ENCODE results near the gene GSTM3.
"Not testable (repeated sequence)": the region's sequence is repeated elsewhere in the genome, so short reads cannot be mapped to it uniquely, and the experiment has no call there.

The GSTM3 gene

DNA sequence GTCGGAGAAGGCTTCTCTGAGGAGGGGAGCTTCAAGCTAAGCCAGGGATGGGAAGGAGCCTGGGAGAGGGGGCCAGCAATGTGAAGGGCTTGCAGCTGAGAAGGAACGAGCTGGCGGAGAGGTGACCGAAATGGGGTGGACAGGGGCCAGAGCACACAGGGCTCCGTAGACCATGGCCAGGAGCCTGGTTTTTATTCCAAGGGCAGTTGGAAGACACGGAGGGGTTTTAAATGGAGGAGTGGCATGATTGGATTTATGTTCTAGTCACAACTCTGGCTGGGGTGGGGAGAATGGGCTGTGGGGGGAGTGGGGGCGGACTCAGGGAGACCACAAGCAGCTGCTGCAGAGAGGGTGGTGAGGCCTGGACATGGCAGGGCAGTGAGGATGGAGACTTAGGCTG lies 28.0 kb upstream of the GSTM3 start:
- Histone ChIP-seq H3K27me3 (ENCODE audit: insufficient read depth, low read depth, severe bottlenecking) (no peaks in the 10 kb centered on the region), H3K27ac (no peak overlapping the region), H3K4me3 (ENCODE audit: low read depth, low read length) (no peak overlapping the region), H3K9me3 (ENCODE audit: severe bottlenecking) (no peaks in the 10 kb centered on the region), H3K36me3 (no peaks in the 10 kb centered on the region)
- TF ChIP-seq, protein P1, sequence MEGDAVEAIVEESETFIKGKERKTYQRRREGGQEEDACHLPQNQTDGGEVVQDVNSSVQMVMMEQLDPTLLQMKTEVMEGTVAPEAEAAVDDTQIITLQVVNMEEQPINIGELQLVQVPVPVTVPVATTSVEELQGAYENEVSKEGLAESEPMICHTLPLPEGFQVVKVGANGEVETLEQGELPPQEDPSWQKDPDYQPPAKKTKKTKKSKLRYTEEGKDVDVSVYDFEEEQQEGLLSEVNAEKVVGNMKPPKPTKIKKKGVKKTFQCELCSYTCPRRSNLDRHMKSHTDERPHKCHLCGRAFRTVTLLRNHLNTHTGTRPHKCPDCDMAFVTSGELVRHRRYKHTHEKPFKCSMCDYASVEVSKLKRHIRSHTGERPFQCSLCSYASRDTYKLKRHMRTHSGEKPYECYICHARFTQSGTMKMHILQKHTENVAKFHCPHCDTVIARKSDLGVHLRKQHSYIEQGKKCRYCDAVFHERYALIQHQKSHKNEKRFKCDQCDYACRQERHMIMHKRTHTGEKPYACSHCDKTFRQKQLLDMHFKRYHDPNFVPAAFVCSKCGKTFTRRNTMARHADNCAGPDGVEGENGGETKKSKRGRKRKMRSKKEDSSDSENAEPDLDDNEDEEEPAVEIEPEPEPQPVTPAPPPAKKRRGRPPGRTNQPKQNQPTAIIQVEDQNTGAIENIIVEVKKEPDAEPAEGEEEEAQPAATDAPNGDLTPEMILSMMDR (IDR thresholded peaks at IDR 0.05; ENCODE audit: low read depth, low read length): no peak
- no peak for DNase-seq

DNA sequence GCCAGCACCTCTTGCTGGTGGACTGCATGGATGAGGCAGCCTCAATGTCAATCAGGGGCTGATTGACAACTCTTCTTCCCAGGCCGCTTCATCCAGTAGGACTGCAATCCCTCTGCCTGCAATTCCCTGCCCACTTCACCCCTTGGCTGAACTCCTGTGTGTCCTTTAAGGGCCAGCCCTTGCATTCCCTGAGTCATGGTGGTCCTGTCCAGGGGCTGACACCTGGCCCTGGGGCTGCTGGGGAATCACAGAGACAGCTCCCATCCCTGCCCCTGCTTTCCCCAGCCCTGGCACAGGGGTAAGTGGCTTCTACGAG lies 27.5 kb upstream of the GSTM3 start:
- TF ChIP-seq, protein P1 (IDR thresholded peaks at IDR 0.05; ENCODE audit: low read depth, low read length): no peak
- Histone ChIP-seq H3K9me3 (ENCODE audit: severe bottlenecking) (no peaks in the 10 kb centered on the region), H3K36me3 (no peaks in the 10 kb centered on the region), H3K4me3 (ENCODE audit: low read depth, low read length) (no peak overlapping the region), H3K27ac (no peak overlapping the region), H3K27me3 (ENCODE audit: insufficient read depth, low read depth, severe bottlenecking) (no peaks in the 10 kb centered on the region)
- DNase-seq: no peak

DNA sequence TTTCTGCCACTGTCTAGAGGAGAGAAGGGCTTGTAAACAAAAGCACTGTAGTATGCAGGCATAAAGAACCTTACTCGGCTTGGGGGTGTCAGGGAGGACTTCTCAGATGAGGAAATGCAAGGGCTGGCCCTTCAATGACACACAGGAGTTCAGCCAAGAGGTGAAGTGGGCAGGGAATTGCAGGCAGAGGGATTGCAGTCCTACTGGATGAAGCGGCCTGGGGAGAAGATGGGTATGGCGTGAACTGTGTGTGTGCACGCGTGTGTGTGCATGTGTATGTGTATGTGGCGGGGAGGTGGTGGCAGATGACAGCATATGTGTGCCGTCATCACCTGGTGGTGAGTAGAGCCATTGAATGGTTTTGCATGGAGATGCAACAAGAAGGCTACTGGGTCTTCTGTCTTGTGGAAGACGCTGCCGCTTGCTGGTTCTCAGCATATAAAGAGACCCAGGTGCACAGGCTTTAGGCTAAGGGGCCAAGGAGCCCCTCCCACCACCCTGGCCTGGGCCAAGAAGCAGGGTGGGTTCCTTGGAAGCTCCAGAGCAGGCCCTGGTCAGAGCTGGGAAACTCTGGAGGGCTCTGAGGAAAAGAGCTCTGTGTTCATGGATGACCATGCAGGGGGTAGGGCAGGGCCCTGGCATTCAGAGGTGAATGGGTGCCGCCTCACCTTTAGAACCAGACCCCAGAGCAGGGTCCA lies 26.9 kb upstream of the GSTM3 start:
- Histone ChIP-seq H3K27ac (no peak overlapping the region), H3K9me3 (ENCODE audit: severe bottlenecking) (no peaks in the 10 kb centered on the region), H3K36me3 (no peaks in the 10 kb centered on the region), H3K4me3 (ENCODE audit: low read depth, low read length) (no peak overlapping the region), H3K27me3 (ENCODE audit: insufficient read depth, low read depth, severe bottlenecking) (no peaks in the 10 kb centered on the region)
- peak; percentile 10 for DNase-seq
- TF ChIP-seq, protein P1 (IDR thresholded peaks at IDR 0.05; ENCODE audit: low read depth, low read length): no peak

DNA sequence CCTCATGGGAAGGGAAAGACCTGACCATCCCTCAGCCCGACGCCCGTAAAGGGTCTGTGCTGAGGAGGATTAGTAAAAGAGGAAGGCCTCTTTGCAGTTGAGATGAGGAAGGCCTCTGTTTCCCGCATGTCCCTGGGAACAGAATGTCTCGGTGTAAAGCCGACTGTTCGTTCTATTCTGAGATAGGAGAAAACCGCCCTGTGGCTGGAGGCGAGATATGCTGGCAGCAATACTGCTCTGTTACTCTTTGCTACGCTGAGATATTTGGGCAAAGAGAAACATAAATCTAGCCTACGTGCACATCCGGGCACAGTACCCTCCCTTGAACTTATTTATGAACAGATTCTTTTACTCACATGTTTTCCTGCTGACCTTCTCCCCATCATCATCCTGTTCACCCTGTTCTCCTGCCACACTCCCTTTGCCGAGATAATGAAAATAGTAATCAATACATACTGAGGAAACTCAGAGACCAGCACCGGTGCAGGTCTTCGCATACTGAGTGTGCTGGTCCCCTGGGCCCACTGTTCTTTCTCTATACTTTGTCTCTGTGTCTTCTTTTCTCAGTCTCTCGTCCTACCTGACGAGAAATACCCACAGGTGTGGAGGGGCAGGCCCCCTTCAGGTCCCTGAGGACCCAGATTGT lies 26.3 kb upstream of the GSTM3 start:
- not testable (repeated sequence) for H3K27me3 ChIP-seq (ENCODE audit: insufficient read depth, low read depth, severe bottlenecking); H3K4me3 ChIP-seq (ENCODE audit: low read depth, low read length); H3K36me3 ChIP-seq; H3K9me3 ChIP-seq (ENCODE audit: severe bottlenecking); H3K27ac ChIP-seq
- DNase-seq: peak; percentile 2

DNA sequence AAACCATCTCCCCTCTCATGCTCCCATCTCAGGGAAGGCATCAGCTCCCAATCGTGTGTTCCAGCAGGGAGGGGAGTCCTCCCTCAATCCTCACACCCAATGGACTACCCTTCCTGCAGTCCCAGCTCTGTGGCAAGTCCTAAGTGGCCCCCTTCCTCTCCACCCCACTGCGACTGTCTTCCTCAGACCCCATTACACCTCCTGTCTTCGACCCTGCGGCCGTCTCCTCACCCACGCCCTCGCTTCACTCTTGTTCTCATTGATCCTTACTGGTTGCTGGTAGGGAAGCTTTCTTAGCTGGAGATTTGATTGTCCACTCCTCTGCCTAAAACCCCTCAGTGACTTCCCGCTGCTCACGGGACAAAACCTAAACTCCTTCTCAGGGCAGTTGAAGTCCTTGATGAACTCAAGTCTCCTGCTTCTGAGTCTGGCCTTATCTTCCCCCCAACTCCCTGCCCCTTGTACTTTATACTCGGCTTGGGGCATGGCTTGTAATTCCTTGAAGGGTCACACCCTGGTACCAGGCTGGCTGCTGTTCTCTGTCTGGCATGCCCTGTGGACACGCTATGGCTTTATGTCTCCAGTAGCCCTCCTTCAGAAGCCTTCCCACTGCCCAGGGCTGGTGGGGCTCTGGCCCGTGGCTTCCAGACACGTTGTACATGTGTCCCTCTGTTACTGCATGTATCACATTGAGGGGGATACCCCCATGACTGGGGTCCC lies 25.2 kb upstream of the GSTM3 start:
- Histone ChIP-seq H3K27me3 (ENCODE audit: insufficient read depth, low read depth, severe bottlenecking) (no peaks in the 10 kb centered on the region), H3K4me3 (ENCODE audit: low read depth, low read length) (no peak overlapping the region), H3K36me3 (no peaks in the 10 kb centered on the region), H3K9me3 (ENCODE audit: severe bottlenecking) (no peaks in the 10 kb centered on the region), H3K27ac (no peak overlapping the region)
- peak; percentile 4 for DNase-seq
- TF ChIP-seq, protein P1 (IDR thresholded peaks at IDR 0.05; ENCODE audit: low read depth, low read length): no peak

DNA sequence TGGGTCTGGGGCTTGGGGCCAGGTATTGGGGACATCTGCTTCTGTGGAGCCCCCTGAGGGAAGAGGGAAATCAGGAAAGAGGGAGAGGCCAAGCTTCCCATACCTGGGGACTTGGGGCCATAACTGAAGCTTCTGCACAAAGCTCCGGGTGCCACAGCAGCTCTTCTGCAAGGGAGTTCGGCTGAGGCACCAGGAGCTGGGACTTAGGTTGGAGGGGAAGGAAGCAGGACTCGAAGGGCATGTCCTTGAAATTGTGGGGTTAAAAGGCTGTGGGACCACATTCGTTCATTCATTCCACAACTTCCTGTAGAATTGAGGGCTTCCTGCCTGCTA lies 24.6 kb upstream of the GSTM3 start:
- no peaks in the 10 kb centered on the region for H3K36me3 ChIP-seq
- no peak for DNase-seq
- no peak overlapping the region for H3K27ac ChIP-seq
- TF ChIP-seq, protein P1 (IDR thresholded peaks at IDR 0.05; ENCODE audit: low read depth, low read length): no peak
- H3K4me3 ChIP-seq (ENCODE audit: low read depth, low read length): no peak overlapping the region
- no peaks in the 10 kb centered on the region for H3K9me3 ChIP-seq (ENCODE audit: severe bottlenecking)
- H3K27me3 ChIP-seq (ENCODE audit: insufficient read depth, low read depth, severe bottlenecking): no peaks in the 10 kb centered on the region

Data from WERI-Rb-1 (cell line).